HUDEP-2 (cell line): Measurements from ENCODE around the gene SELPLG.
"Not testable (repeated sequence)": the region's sequence is repeated elsewhere in the genome, so short reads cannot be mapped to it uniquely, and the experiment has no call there.

ENCODE experiments used
- DNase-seq, 76 experiments: peaks; one replicate each; lab custom pipeline; 2025; ENCODE audit not compliant: unreplicated experiment in 76 of 76; lab: John Stamatoyannopoulos, UW

Gene SELPLG, protein sequence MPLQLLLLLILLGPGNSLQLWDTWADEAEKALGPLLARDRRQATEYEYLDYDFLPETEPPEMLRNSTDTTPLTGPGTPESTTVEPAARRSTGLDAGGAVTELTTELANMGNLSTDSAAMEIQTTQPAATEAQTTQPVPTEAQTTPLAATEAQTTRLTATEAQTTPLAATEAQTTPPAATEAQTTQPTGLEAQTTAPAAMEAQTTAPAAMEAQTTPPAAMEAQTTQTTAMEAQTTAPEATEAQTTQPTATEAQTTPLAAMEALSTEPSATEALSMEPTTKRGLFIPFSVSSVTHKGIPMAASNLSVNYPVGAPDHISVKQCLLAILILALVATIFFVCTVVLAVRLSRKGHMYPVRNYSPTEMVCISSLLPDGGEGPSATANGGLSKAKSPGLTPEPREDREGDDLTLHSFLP

GRCh38 chr12:108633534-108634248, at the start of gene SELPLG:
Gene SELPLG (minus strand): TSS chr12:108633894. CDS start chr12:108624307, 9,587 bp downstream.
- peak in 74 of 76 experiments; percentile 23 to 91 (median 77) for DNase-seq

DNA sequence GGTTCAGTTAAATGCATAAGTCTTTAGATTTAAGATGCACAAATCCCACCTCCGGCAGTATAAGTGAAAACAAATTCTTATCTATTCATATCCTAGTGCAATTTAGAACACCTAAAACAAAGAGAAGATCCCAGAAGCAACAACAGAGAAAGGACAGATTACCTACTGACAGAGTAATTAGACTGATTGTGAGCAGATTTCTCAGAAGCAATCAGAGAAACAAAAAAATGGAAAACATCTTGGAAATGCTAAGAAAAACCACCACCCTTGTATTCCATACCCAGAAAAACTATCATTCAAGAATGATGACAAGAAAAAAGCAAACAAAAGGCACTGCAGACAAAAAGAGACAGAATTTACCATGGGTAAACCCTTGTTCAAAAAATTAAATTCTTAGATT, 47.6 kb upstream of the SELPLG start:
- no peak for DNase-seq

DNA sequence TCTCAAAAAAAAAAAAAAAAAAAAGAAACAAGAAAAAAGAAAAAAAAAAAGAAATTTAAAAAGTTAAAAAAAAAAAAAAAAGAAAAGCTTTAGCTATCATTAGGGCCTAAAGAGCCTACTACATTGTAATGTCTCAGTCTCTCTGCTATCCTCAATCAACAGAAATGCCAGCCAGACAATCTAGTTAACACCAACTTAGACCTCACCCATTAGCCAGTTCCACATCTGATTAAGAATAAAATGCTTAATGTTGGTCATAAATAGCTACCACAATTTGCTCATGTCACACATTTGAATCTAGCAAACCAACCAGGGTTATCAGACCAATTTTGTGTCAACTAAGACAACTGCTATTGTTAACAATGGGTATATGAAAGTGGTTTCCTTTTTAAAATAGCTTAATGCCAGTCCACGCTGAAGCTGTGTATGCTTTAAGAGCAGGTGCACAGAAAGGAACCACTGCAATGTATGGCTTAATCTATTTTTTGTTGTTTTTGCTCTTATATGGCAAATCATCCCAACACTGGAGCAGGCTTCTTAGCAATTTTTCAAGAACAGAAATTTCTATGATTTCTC, 45.5 kb upstream of the SELPLG start:
- DNase-seq: peak in 2 of 76 experiments; percentile 8 to 17

GRCh38 chr12:108678104-108678730, 44.5 kb upstream of the SELPLG start:
- DNase-seq: no peak

GRCh38 chr12:108677381-108677780, 43.7 kb upstream of the SELPLG start:
- no peak for DNase-seq

DNA sequence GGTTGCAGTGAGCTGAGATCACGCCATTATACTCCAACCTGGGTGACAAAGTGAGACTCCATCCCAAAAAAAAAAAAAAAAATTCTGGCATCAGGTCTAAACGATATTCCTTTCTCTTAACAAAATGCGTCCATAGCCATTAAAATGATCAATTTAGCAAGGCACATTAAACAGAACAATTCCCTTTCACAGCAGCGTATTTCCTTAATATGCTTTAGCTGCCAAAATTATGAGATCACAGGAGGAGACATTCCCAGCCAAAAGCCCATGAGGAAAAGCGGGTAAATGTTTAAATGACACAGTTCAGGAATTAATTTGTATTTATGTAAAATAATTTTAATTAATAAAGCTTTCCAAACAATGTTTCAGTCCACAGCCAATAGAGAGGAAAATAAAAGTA, 43.0 kb upstream of the SELPLG start:
- DNase-seq: no peak

DNA sequence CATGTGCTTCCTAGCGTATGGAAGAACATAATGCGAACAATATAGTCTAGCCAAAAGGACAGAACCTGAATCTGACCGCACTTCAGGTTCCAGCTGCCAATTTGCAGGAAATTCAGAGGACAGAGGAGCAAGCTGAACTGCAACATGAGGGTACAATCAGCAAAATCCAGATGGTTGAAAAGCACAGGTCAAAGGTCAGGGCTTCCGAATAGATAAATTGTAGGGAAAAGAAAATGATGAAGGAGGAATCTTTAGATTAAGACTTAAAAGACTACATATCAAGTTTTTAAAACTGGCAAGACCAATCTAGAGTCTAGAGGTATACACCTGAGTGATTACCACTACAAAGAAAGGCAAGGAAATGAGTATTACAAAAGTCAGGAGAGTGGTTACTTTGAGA, 42.1 kb upstream of the SELPLG start:
- DNase-seq: no peak

DNA sequence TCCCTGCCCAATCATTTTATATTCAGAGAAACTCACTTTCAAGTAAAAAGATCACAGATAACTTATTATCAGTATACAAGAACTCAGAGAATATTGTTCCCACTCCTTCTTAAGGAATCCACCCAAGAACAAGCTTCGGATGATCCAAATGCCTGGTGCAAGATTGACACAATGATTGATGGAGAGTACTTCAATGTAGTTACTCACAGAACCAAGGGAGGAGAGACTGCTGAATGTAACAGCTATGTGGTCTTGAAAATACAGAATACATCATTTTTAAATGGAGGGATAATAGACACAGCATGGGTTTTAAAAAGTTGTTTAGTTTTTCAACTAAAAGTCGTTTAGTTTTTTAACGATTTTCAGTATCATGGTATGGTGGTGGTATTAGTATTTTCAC, 38.4 kb upstream of the SELPLG start:
- DNase-seq: no peak

DNA sequence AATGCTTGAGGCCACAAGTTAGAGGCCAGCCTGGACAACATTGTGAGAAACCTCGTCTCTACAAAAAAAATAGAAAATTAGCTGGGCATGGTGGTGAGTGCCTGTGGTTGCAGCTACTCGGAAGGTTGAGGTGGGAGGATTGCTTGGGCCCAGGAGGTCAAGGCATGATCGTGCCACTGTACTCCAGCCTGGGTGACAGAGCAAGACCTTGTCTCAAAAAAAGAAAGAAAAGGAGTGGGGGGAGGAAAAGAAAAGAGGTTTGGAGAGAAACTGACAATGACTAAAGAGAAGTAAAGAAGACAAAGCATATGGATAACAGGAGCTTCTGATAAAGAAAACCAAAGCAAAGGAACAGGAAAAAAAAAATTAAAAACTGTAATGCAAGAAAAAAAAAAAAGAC, 37.4 kb upstream of the SELPLG start:
- peak in 6 of 76 experiments; percentile 4 to 44 (median 24) for DNase-seq

GRCh38 chr12:108670066-108670631, 36.5 kb upstream of the SELPLG start:
- DNase-seq: no peak

DNA sequence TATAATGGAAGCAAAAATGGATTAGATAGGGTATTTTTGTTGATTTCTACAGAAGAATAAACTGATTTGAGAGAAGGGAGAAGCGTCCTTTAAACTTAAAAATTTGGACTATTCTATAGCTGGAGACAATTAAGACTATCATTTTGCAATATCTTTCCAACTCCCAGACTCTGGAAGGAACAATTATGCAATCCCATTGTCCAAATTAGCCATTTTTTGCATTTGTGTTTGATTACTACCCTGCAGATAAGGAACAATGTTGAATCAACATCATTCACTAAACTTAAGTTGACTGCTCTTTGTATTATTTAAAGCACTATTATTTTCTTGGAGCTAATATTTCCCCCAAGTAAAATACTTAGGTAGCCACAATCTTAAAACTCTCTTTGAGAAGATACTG, 34.8 kb upstream of the SELPLG start:
- no peak for DNase-seq

GRCh38 chr12:108668063-108668462, 34.4 kb upstream of the SELPLG start:
- no peak for DNase-seq

GRCh38 chr12:108667349-108667748, 33.7 kb upstream of the SELPLG start:
- DNase-seq: no peak

DNA sequence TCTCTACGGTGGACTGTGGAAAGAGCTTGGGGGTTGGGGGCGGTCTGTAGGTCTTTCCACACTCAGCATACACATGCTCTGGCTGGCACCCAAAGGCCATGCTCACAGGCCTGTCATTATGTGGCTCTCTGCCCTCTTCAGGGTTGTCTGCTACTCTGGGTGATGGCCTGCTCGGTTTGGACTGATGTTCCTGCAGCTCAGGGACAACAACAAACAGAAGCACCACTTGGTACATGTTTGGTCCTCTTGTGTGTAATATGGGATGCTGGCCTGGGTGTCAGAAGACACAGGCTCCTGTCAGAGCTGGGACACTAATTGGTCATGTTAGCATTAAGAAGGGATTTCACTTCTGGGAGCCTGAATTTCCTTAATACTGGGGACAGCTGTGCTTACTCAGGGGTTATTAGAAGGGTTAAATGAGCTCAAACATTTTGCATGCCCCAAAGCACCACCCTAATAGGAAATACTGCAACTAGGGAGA, 32.7 kb upstream of the SELPLG start:
- DNase-seq: peak in 9 of 76 experiments; percentile 8 to 36 (median 24)

GRCh38 chr12:108665608-108666202, 32.0 kb upstream of the SELPLG start:
- no peak for DNase-seq

DNA sequence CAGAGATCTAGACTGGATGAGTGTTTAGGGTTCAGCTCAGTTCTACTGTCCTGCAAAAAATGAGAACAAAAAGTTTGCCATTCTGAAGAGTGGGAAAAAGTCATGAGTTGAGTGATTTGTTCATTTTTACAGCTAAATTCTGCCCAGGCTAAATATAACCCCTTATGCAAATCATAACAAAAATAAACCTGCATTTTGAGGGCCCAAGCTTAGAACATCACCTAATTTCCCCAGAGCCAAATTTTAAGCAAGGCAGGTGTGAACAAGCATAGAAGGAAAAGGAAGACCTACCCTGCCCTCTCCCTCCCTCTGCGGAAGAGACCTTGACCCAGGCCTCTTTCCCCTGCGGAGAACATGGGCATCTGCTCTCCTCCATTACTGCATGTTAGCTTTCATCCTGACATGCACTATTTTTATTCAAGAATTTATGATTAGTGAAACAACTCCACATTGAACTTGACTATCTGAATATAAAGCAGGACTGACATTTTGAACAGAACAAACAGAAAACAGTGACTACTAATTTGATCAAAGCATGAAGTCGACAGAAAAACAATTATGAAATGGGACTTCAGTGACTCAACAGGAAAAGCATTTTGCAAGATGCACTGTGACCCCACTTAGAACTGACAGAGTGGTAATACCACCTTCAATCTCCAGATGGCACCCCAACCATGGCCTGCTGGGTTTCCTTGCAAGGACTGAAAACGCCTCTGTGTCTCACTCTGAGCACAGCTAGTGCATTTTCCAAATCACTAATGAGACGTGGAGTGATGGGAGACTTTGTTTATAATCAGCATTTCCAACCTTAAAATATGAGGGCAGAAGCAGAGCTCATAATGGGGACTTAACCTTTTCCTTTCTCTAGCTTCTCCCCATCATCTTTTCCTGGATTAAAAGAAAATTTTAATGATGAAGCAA, 30.9 kb upstream of the SELPLG start:
- DNase-seq: peak in 69 of 76 experiments; percentile 11 to 85 (median 62)

GRCh38 chr12:108663324-108664015, 29.8 kb upstream of the SELPLG start:
- DNase-seq: no peak

- not testable (repeated sequence) for DNase-seq
Measured at GRCh38 chr12:108658115-108658514, 24.4 kb upstream of the SELPLG start.
